GM12878 (cell line): Measurements from ENCODE around the gene PAQR5. TPM values are rescaled to one million over a fixed set of nuclear protein-coding genes. Genes with fewer than 3 reads are reported as not detected.

Experiments used
- ATAC-seq: fragments of 200-7000 bp; cut with Tn5 transposase; 3 replicates; pipeline ENCODE4 v1.9.1; 2020; ENCODE audit warnings: mild to moderate bottlenecking, moderate library complexity
- BruUV-seq: library from RNA; stranded (reverse); fragments of 400-500 nt; replicated peaks from 2 replicates; lab custom pipeline; 2021; lab: Mats Ljungman, UMichigan
- CTCF ChIA-PET: fragments of 300-600 bp; sonication (Branson Sonifier 250); formaldehyde crosslinking; extraction: SDS; loops from one replicate; lab custom pipeline; 2021; ENCODE audit warnings: inconsistent platforms; lab: Yijun Ruan, JAX
- POLR2A ChIA-PET: fragments of 350-600 bp; formaldehyde crosslinking; extraction: SDS; loops from one replicate; lab custom pipeline; 2021; ENCODE audit warnings: inconsistent platforms; lab: Charles Lee
- RAD21 ChIA-PET: fragments of 300-600 bp; sonication (Branson Sonifier 250); formaldehyde crosslinking; loops from one replicate; lab custom pipeline; 2023; ENCODE audit warnings: antibody characterized with exemption; ENCODE audit not compliant: unreplicated experiment; lab: Charles Lee
- SMC1A ChIA-PET: fragments of 300-600 bp; sonication (Branson Sonifier 250); formaldehyde crosslinking; loops from one replicate; lab custom pipeline; 2023; ENCODE audit not compliant: unreplicated experiment, uncharacterized antibody; lab: Charles Lee
- DNase-seq: peaks from one replicate; pipeline ENCODE4 v3.0.0-alpha.2; 2011; ENCODE audit warnings: low read depth, low spot score
- FAIRE-seq: peaks from 3 replicates; lab custom pipeline; 2011; peaks lifted over from hg19 to GRCh38; lab: Jason Lieb, UNC
- H2AFZ ChIP-seq: 2 replicates; pipeline ENCODE4 v1.6.0; 2011; ENCODE audit warnings: low read depth, low read length, control low read depth; ENCODE audit not compliant: control insufficient read depth
- H3K27ac ChIP-seq: 2 replicates; pipeline ENCODE4 v1.5.1; 2011; ENCODE audit warnings: control low read depth; ENCODE audit not compliant: control insufficient read depth, insufficient read depth
- H3K27me3 ChIP-seq, 2 experiments: replicated peaks in 1 of 2; 2 replicates each; pipeline versions ENCODE4 v1.6.0 to v1.6.1; 2011; ENCODE audit warnings: low read length in 1 of 2; ENCODE audit not compliant: control insufficient read depth in 2 of 2, insufficient read depth in 2 of 2
- H3K36me3 ChIP-seq, 2 experiments: 2 replicates each; pipeline ENCODE4 v1.5.1; 2011; ENCODE audit warnings: low read length in 1 of 2; ENCODE audit not compliant: control insufficient read depth in 2 of 2, insufficient read depth in 2 of 2
- H3K4me1 ChIP-seq: 2 replicates; pipeline ENCODE4 v1.6.1; 2011; ENCODE audit warnings: mild to moderate bottlenecking, low read length, moderate library complexity, mixed read lengths; ENCODE audit not compliant: control insufficient read depth, insufficient read depth
- H3K4me2 ChIP-seq: 2 replicates; pipeline ENCODE4 v1.6.0; 2011; ENCODE audit warnings: control low read depth; ENCODE audit not compliant: control insufficient read depth, insufficient read depth
- H3K4me3 ChIP-seq: fragments of 200-600 bp; sonication (generic); 2 replicates; pipeline ENCODE4 v1.5.1; 2016
- H3K79me2 ChIP-seq: 2 replicates; pipeline ENCODE4 v1.6.0; 2011; ENCODE audit warnings: low read length; ENCODE audit not compliant: control insufficient read depth, insufficient read depth
- H3K9ac ChIP-seq: 2 replicates; pipeline ENCODE4 v1.8.0; 2011; ENCODE audit warnings: low read length, control low read depth, mixed read lengths; ENCODE audit not compliant: control insufficient read depth, insufficient read depth
- H3K9me3 ChIP-seq: replicated peaks from 3 replicates; pipeline ENCODE4 v1.5.1; 2011; ENCODE audit warnings: mild to moderate bottlenecking, low read length; ENCODE audit not compliant: control insufficient read depth, insufficient read depth
- H4K20me1 ChIP-seq: 2 replicates; pipeline ENCODE4 v1.6.0; 2011; ENCODE audit not compliant: control insufficient read depth, insufficient read depth
- ATF7 ChIP-seq: fragments of 450-650 bp; IDR thresholded peaks from 2 replicates; pipeline ENCODE4 v1.6.1; 2016; ENCODE audit warnings: low read depth, mild to moderate bottlenecking
- CBX3 ChIP-seq: fragments of 200-600 bp; sonication (generic); IDR thresholded peaks from 2 replicates; pipeline ENCODE4 v1.6.1; 2016; ENCODE audit warnings: low read depth, borderline replicate concordance
- CHD1 ChIP-seq: IDR thresholded peaks from 2 replicates; pipeline ENCODE4 v1.6.1; 2012; ENCODE audit warnings: low read depth, low read length, improper control_type of control experiment
- E2F4 ChIP-seq: IDR thresholded peaks from 2 replicates; pipeline ENCODE4 v1.6.1; 2012; ENCODE audit warnings: low read depth, low read length, improper control_type of control experiment
- GATAD2B ChIP-seq: fragments of 450-650 bp; conservative IDR thresholded peaks from 2 replicates; pipeline ENCODE4 v1.6.1; 2017; ENCODE audit warnings: low read depth, mild to moderate bottlenecking, moderate library complexity
- KDM1A ChIP-seq: fragments of 200-600 bp; sonication (generic); IDR thresholded peaks from 2 replicates; pipeline ENCODE4 v1.6.1; 2016; ENCODE audit warnings: borderline replicate concordance
- MTA2 ChIP-seq: fragments of 450-650 bp; IDR thresholded peaks from 2 replicates; pipeline ENCODE4 v1.6.1; 2016; ENCODE audit warnings: low read depth, mild to moderate bottlenecking, moderate library complexity
- NFIC ChIP-seq: IDR thresholded peaks from 2 replicates; pipeline ENCODE4 v1.6.1; 2012; ENCODE audit warnings: low read depth, mild to moderate bottlenecking, inconsistent platforms, low read length, moderate library complexity
- POU2F2 ChIP-seq: IDR thresholded peaks from 3 replicates; pipeline ENCODE4 v1.6.1; 2011; ENCODE audit warnings: low read depth, mild to moderate bottlenecking, low read length, borderline replicate concordance
- RAD21 ChIP-seq: IDR thresholded peaks from 2 replicates; pipeline ENCODE4 v1.6.1; 2011; ENCODE audit warnings: mild to moderate bottlenecking, low read depth, low read length, moderate library complexity; ENCODE audit not compliant: insufficient read depth
- RBBP5 ChIP-seq: fragments of 200-600 bp; sonication (generic); conservative IDR thresholded peaks from 2 replicates; pipeline ENCODE4 v1.6.1; 2016
- SMAD5 ChIP-seq: IDR thresholded peaks from 2 replicates; pipeline ENCODE4 v1.6.1; 2016; ENCODE audit warnings: antibody characterized with exemption, low read depth
- ZBED1 ChIP-seq: IDR thresholded peaks from 2 replicates; pipeline ENCODE4 v1.6.1; 2016; ENCODE audit warnings: borderline replicate concordance
- WGBS: methylation state at CpG from one replicate; pipeline ENCODE4 v1.1.6; 2016; ENCODE audit warnings: low lambda C conversion rate; ENCODE audit not compliant: insufficient replicate concordance, insufficient coverage; ENCODE audit errors: missing lambda C conversion rate; 5-methylcytosine and 5-hydroxymethylcytosine counted together
- in situ Hi-C: fragments of 300-500 bp; cut with MboI; formaldehyde crosslinking; loops from 9 replicates; pipeline ENCODE4 v1.14.3; 2018; ENCODE audit warnings: mixed read lengths
- intact Hi-C: fragments of 100-400 bp; cut with micrococcal nuclease; formaldehyde crosslinking; loops from one replicate; pipeline ENCODE4 v1.14.2; 2022; ENCODE audit not compliant: unreplicated experiment
- polyA plus RNA-seq, 11 experiments: library from polyadenylated mRNA; depleted of rRNA in 4 of 11; unstranded in 6 of 11; stranded (reverse) in 5 of 11; fragments of >200 nt; fragmentation: Nextera tagmentation in 4 of 11; fragmentation: Illumina TruSeq in 1 of 11; extraction: Ambion mirVana in 4 of 11; extraction: Trizol in 1 of 11; gene quantifications; 1 replicate in 1 of 11; 2 replicates in 10 of 11; pipeline versions ENCODE4 v1.2.1 to v1.2.3, GENCODE V29; 2011 to 2016; ENCODE audit warnings: inconsistent platforms in 2 of 11, missing spikeins in 2 of 11, low read depth in 1 of 11
- total RNA-seq, 4 experiments: library from RNA; depleted of rRNA in 3 of 4; stranded (reverse); fragments of >200 nt in 3 of 4; fragmentation: Illumina TruSeq in 1 of 4; extraction: Trizol in 1 of 4; gene quantifications; 2 replicates each; pipeline versions ENCODE4 v1.2.1 to v1.2.3, GENCODE V29; 2013 to 2021
- TF ChIP-seq, protein P1 (sequence below): IDR thresholded peaks from 2 replicates; pipeline ENCODE4 v1.6.1; 2012; ENCODE audit warnings: low read depth, low read length, improper control_type of control experiment
- TF ChIP-seq, protein P2 (sequence below): IDR thresholded peaks from 2 replicates; pipeline ENCODE4 v1.6.1; 2012; ENCODE audit warnings: low read depth, low read length, improper control_type of control experiment
- TF ChIP-seq, protein P3 (sequence below): IDR thresholded peaks from 2 replicates; pipeline ENCODE4 v1.6.1; 2011; ENCODE audit warnings: mild to moderate bottlenecking, low read depth, low read length, moderate library complexity; ENCODE audit not compliant: insufficient replicate concordance

The PAQR5 gene
- total and polyA plus RNA-seq, 10 of the 15 experiments (the other 5 are each of a cell fraction or from before 2014, with no cell fraction given), result 0.02 to 0.03 TPM; not detected in 8

DNA sequence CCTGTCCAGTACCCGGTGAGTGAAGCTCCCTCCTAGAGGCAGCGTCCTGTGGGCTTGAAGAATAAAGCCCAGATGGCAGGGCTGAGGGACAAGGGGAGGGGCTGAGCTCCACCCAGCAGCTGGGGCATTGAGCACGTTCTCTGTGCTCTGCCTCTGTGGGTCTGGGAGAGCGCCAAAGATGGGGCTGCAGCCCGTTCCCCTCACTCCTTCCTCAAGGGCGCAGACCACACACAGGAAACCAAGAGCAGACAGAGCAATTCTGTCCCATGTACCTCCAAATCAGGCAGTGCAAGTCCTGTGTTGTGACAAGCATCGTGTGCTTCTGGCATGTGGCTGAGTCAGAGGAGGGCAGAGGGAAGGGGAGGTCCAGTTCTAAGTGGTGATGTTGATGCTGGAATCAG, 99.8 kb downstream of the PAQR5 start:
- ATAC-seq (no peak), FAIRE-seq (no peak), DNase-seq (no peak)
- H3K4me1 ChIP-seq, result no peaks in the 10 kb centered on the region
- H3K9me3 ChIP-seq, result no peaks in the 10 kb centered on the region
- ChIA-PET SMC1A (no interaction called here), RAD21 (no interaction called here), CTCF (no interaction called here), POLR2A (no interaction called here)
- H3K79me2 ChIP-seq, result no peaks in the 10 kb centered on the region
- intact Hi-C loops (loop anchor here (10.0 kb wide), 1 partner anchor 134 kb away; no protein-coding TSS in a partner anchor), in situ Hi-C loops (no loop called here)
- BruUV-seq, result no TSS peak
- no peaks in the 10 kb centered on the region for H4K20me1 ChIP-seq
- no peak overlapping the region for H2AFZ ChIP-seq
- no peaks in the 10 kb centered on the region for H3K27me3 ChIP-seq
- no peak overlapping the region for H3K9ac ChIP-seq
- TF ChIP-seq, protein P1, sequence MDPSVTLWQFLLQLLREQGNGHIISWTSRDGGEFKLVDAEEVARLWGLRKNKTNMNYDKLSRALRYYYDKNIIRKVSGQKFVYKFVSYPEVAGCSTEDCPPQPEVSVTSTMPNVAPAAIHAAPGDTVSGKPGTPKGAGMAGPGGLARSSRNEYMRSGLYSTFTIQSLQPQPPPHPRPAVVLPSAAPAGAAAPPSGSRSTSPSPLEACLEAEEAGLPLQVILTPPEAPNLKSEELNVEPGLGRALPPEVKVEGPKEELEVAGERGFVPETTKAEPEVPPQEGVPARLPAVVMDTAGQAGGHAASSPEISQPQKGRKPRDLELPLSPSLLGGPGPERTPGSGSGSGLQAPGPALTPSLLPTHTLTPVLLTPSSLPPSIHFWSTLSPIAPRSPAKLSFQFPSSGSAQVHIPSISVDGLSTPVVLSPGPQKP, result no peak
- TF ChIP-seq CHD1 (no peak), MTA2 (no peak), E2F4 (no peak), ATF7 (no peak), SMAD5 (no peak), CBX3 (no peak), GATAD2B (no peak), POU2F2 (no peak), NFIC (no peak), RAD21 (no peak), RBBP5 (no peak), KDM1A (no peak), ZBED1 (no peak)
- TF ChIP-seq, protein P2, sequence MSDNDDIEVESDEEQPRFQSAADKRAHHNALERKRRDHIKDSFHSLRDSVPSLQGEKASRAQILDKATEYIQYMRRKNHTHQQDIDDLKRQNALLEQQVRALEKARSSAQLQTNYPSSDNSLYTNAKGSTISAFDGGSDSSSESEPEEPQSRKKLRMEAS, result no peak
- TF ChIP-seq, protein P3, sequence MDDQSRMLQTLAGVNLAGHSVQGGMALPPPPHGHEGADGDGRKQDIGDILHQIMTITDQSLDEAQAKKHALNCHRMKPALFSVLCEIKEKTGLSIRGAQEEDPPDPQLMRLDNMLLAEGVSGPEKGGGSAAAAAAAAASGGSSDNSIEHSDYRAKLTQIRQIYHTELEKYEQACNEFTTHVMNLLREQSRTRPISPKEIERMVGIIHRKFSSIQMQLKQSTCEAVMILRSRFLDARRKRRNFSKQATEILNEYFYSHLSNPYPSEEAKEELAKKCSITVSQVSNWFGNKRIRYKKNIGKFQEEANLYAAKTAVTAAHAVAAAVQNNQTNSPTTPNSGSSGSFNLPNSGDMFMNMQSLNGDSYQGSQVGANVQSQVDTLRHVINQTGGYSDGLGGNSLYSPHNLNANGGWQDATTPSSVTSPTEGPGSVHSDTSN, result no peak
- no peak overlapping the region for H3K27ac ChIP-seq
- no peaks in the 10 kb centered on the region for H3K36me3 ChIP-seq
- H3K4me3 ChIP-seq, result no peak overlapping the region
- no peak overlapping the region for H3K4me2 ChIP-seq
- 14% methylated on average over 7 of the region's 7 CpGs for WGBS
